Loucy (cell line): ENCODE data around the gene GRPEL1.

Source experiments
- EZH2phosphoT487 ChIP-seq: fragments of 200-600 bp; IDR thresholded peaks from 2 replicates; pipeline ENCODE4 v1.6.1; 2018; ENCODE audit warnings: antibody characterized with exemption, mild to moderate bottlenecking, moderate library complexity, borderline replicate concordance
- TF ChIP-seq, protein P1 (sequence below): fragments of 200-600 bp; sonication (generic); conservative IDR thresholded peaks from 2 replicates; pipeline ENCODE4 v1.5.1; 2014; ENCODE audit warnings: mild to moderate bottlenecking, antibody characterized with exemption, low read length

DNA sequence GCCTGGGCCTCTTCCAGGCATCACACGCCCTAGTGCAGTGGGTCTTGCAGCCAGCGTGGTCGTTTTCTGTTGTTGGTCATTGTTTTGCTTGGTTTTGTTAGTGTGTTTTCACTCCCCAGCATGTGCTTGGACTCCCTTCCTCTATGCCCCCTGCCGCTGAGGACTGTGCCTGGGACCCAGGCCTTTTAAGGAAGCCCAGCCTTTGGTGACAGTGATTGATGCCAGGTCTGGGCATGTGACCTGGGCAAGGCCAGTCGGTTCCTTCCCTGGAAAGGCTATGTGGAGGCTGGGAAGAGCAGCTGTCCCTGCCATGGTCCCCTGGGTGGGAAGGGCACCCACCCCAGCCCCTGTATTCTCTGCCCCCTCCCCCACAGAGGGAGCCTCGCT is 8.8 kb upstream of the GRPEL1 start:
- TF ChIP-seq, protein P1, sequence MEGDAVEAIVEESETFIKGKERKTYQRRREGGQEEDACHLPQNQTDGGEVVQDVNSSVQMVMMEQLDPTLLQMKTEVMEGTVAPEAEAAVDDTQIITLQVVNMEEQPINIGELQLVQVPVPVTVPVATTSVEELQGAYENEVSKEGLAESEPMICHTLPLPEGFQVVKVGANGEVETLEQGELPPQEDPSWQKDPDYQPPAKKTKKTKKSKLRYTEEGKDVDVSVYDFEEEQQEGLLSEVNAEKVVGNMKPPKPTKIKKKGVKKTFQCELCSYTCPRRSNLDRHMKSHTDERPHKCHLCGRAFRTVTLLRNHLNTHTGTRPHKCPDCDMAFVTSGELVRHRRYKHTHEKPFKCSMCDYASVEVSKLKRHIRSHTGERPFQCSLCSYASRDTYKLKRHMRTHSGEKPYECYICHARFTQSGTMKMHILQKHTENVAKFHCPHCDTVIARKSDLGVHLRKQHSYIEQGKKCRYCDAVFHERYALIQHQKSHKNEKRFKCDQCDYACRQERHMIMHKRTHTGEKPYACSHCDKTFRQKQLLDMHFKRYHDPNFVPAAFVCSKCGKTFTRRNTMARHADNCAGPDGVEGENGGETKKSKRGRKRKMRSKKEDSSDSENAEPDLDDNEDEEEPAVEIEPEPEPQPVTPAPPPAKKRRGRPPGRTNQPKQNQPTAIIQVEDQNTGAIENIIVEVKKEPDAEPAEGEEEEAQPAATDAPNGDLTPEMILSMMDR: no peak
- TF ChIP-seq EZH2phosphoT487: no peak
